Cardiac muscle cell (in vitro differentiated cells and primary cell): Measurements from ENCODE around the gene KHDRBS2. TPM values are rescaled to one million over a fixed set of nuclear protein-coding genes. Genes with fewer than 3 reads are reported as not detected.

Experiments
- DNase-seq, 2 donors: peaks; one replicate each; pipeline versions ENCODE4 v3.0.0 to v3.0.0-alpha.2; 2010 to 2017; ENCODE audit warnings: low read depth in 1 of 2, low spot score in 1 of 2
- H3K27ac ChIP-seq: fragments of 200-600 bp; sonication (generic); 2 replicates; pipeline ENCODE4 v1.5.1; 2016
- H3K27me3 ChIP-seq: fragments of 200-600 bp; sonication (generic); 2 replicates; pipeline ENCODE4 v1.6.0; 2016; ENCODE audit warnings: control low read depth
- H3K36me3 ChIP-seq: fragments of 200-600 bp; sonication (generic); 2 replicates; pipeline ENCODE4 v1.5.1; 2016; ENCODE audit warnings: control low read depth
- H3K4me1 ChIP-seq: fragments of 200-600 bp; sonication (generic); 2 replicates; pipeline ENCODE4 v1.8.1; 2017; ENCODE audit warnings: low read depth, mild to moderate bottlenecking, mixed run types
- H3K4me3 ChIP-seq: fragments of 200-600 bp; sonication (generic); 2 replicates; pipeline ENCODE4 v1.5.1; 2016; ENCODE audit warnings: mild to moderate bottlenecking
- H3K9me3 ChIP-seq: fragments of 200-600 bp; sonication (generic); 2 replicates; pipeline ENCODE4 v1.5.1; 2017; ENCODE audit warnings: low read depth, mild to moderate bottlenecking, control low read depth
- CTCF ChIP-seq: IDR thresholded peaks from 2 replicates; pipeline ENCODE4 v1.5.1; 2012; ENCODE audit warnings: low read depth, mild to moderate bottlenecking, low read length
- polyA plus RNA-seq: library from polyadenylated mRNA; unstranded; fragments of >200 nt; fragmentation: Nextera tagmentation; extraction: Ambion mirVana; gene quantifications from 2 replicates; pipeline ENCODE4 v1.2.1, GENCODE V29; 2016
- total RNA-seq: library from RNA; depleted of rRNA; stranded (reverse); fragments of >200 nt; gene quantifications from 2 replicates; pipeline ENCODE4 v1.2.3, GENCODE V29; 2016

Gene KHDRBS2
- total and polyA plus RNA-seq, 2 experiments from 2014 or later = 3.7 to 5.6 TPM

DNA sequence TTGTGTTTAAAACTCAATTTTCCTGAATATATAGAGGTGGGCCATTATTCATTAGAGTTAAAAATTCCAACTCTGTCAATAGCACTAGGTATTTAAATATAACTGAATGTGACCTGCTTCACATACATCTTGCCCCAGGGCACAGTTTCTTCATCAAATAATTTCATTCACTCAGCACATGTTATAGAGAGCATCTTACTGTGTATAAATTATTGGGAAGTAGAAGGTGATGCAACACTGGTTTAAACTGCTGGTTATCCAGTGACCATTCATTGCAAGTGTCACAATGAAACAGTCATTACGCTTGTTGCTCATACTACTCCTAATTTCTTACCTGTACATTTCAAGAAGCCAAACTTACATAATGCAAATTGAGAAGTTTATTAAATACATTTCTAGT is 93.4 kb downstream of the KHDRBS2 start:
- no peaks in the 10 kb centered on the region for H3K27me3 ChIP-seq
- TF ChIP-seq CTCF = no peak
- H3K27ac ChIP-seq = no peak overlapping the region
- DNase-seq = no peak
- no peaks in the 10 kb centered on the region for H3K9me3 ChIP-seq
- no peaks in the 10 kb centered on the region for H3K36me3 ChIP-seq
- no peaks in the 10 kb centered on the region for H3K4me1 ChIP-seq
- no peak overlapping the region for H3K4me3 ChIP-seq

DNA sequence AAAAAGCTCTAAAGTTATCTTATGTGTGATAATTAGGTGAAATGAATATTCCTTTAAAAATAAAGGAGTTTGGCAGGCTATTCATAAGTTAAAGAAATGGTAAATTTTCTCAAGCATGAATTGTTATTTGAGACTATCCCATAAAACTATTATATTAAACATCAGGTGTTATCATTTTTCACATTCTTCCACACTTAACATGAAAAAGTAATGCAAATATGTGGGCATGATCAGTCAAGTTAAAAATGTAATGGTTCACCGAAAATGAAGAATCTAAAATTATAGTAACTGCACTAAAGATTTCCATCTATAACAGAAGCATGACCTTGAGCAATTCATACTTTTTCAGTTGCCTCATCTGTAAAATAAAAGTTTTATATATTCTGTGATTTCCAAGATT is 110.8 kb downstream of the KHDRBS2 start:
- Histone ChIP-seq H3K36me3 (no peaks in the 10 kb centered on the region), H3K27me3 (no peaks in the 10 kb centered on the region), H3K27ac (no peak overlapping the region), H3K4me1 (no peaks in the 10 kb centered on the region), H3K4me3 (no peak overlapping the region), H3K9me3 (no peaks in the 10 kb centered on the region)
- DNase-seq = no peak
- TF ChIP-seq CTCF = no peak

DNA sequence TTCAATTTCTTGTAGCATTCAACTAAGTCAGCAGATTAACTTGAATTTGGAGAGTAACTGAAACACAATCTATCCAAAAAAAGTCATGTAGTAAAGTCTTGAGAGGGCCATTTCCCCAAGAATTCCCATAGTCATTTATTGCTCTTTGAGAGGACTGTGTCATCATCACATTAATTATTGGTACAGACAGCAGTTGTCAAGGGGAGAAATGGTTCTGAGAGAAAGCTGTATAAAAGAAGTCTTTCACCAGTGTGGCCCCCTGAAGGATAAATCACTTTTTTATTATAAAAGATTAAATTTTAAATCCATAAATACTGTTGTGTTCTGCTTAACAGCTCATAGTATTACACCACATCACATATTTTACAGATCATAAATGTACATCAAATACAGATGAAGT is 111.5 kb downstream of the KHDRBS2 start:
- no peak overlapping the region for H3K27ac ChIP-seq
- no peaks in the 10 kb centered on the region for H3K27me3 ChIP-seq

DNA sequence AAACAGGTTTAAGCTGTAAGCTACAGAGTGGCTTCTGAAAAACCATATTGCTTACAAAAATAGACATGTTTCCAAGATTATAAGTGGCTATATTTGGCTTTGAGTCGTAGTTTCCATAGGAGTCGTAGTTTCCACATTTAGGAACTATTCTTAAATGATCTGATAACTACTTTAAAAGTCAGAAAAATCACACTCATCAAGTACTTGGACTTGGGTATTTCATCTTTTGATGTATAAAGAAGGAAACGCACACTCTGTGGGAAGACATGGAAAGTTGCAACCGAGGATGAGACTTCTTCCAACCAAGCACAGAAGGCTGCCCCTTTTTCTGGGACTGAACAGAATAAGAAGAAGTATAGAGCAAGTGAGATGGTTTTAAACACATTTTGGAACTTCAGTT is 118.3 kb downstream of the KHDRBS2 start:
- no peaks in the 10 kb centered on the region for H3K27me3 ChIP-seq

More for the DNA sequence above, 111.5 kb downstream of the KHDRBS2 start:
- no peak for DNase-seq
- no peaks in the 10 kb centered on the region for H3K36me3 ChIP-seq
- no peak overlapping the region for H3K4me3 ChIP-seq
- H3K9me3 ChIP-seq = no peaks in the 10 kb centered on the region
- TF ChIP-seq CTCF = no peak
- no peaks in the 10 kb centered on the region for H3K4me1 ChIP-seq

GRCh38 chr6:62162858-62163257 is 123.2 kb downstream of the KHDRBS2 start:
- H3K4me1 ChIP-seq = peaks cover 6% of the 10 kb centered on the region
- no peak for DNase-seq
- TF ChIP-seq CTCF = no peak
- no peaks in the 10 kb centered on the region for H3K9me3 ChIP-seq
- H3K36me3 ChIP-seq = no peaks in the 10 kb centered on the region
- H3K27me3 ChIP-seq = no peaks in the 10 kb centered on the region
- H3K27ac ChIP-seq = no peak overlapping the region
- H3K4me3 ChIP-seq = no peak overlapping the region

More for the DNA sequence above, 118.3 kb downstream of the KHDRBS2 start:
- Histone ChIP-seq H3K9me3 (no peaks in the 10 kb centered on the region), H3K27ac (no peak overlapping the region), H3K4me1 (peaks cover 9% of the 10 kb centered on the region), H3K36me3 (no peaks in the 10 kb centered on the region), H3K4me3 (no peak overlapping the region)
- peak in 1 of 2 donors; percentile 2 for DNase-seq
- TF ChIP-seq CTCF = no peak

DNA sequence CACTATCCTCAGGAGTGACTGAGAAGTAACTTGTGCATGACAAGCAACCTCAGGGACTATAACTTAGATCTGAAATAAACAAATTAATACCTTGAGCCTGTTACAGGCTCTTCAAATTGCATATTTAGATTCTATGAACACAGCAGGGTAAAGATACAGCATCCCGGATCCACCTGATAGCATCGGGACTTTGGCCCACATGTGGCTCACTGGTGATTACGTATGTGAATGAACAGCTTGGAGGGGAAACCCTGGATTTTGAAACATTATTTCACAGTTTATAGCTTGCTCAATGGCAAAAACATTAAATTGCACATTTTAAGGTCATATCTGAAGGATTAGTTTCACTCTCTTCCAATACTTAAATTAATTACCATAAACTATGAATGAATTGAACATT is 133.2 kb downstream of the KHDRBS2 start:
- H3K4me3 ChIP-seq = no peak overlapping the region
- no peaks in the 10 kb centered on the region for H3K27me3 ChIP-seq
- no peaks in the 10 kb centered on the region for H3K9me3 ChIP-seq
- H3K36me3 ChIP-seq = no peaks in the 10 kb centered on the region
- H3K4me1 ChIP-seq = peaks cover 8% of the 10 kb centered on the region
- DNase-seq = no peak
- no peak overlapping the region for H3K27ac ChIP-seq
- no peak for TF ChIP-seq CTCF
